RCC 7860 (cell line): Measurements from ENCODE around the gene TCL1B.
"Not testable (repeated sequence)": the region's sequence is repeated elsewhere in the genome, so short reads cannot be mapped to it uniquely, and the experiment has no call there.

Source experiments
- DNase-seq: peaks from one replicate; pipeline ENCODE4 v3.0.0-alpha.2; 2015; ENCODE audit warnings: low spot score
- FAIRE-seq: peaks from 2 replicates; lab custom pipeline; 2012; peaks lifted over from hg19 to GRCh38; lab: Jason Lieb, UNC

The TCL1B gene

GRCh38 chr14:95685978-95686922 is at the start of gene TCL1B:
Gene TCL1B (plus strand): TSS chr14:95686426. CDS start chr14:95686468, 42 bp downstream.
- DNase-seq (no peak), FAIRE-seq (no peak)

- DNase-seq (no peak), FAIRE-seq (no peak)
Observed at GRCh38 chr14:95644981-95645380, 41.2 kb upstream of the TCL1B start.

GRCh38 chr14:95645389-95645996 is 40.7 kb upstream of the TCL1B start:
- DNase-seq, result no peak
- FAIRE-seq, result no peak

- DNase-seq, result no peak
- no peak for FAIRE-seq
Observed at GRCh38 chr14:95647926-95648325, 38.3 kb upstream of the TCL1B start.

- DNase-seq (no peak), FAIRE-seq (no peak)
Observed at GRCh38 chr14:95649230-95649629, 37.0 kb upstream of the TCL1B start.

- no peak for DNase-seq
- FAIRE-seq, result no peak
Observed at GRCh38 chr14:95651028-95651427, 35.2 kb upstream of the TCL1B start.

GRCh38 chr14:95651821-95652583 is 34.2 kb upstream of the TCL1B start:
- no peak for DNase-seq
- no peak for FAIRE-seq

GRCh38 chr14:95652690-95653089 is 33.5 kb upstream of the TCL1B start:
- DNase-seq (no peak), FAIRE-seq (no peak)

GRCh38 chr14:95655461-95655860 is 30.8 kb upstream of the TCL1B start:
- no peak for DNase-seq
- FAIRE-seq, result no peak

- DNase-seq (no peak), FAIRE-seq (no peak)
Observed at GRCh38 chr14:95656634-95657033, 29.6 kb upstream of the TCL1B start.

- FAIRE-seq, result no peak
- DNase-seq, result no peak
Observed at GRCh38 chr14:95657454-95657853, 28.8 kb upstream of the TCL1B start.

- FAIRE-seq (no peak), DNase-seq (no peak)
Observed at GRCh38 chr14:95659293-95659989, 26.8 kb upstream of the TCL1B start.

GRCh38 chr14:95659990-95660385 is 26.2 kb upstream of the TCL1B start:
- DNase-seq, result no peak
- FAIRE-seq, result no peak

GRCh38 chr14:95660651-95661515 is 25.3 kb upstream of the TCL1B start:
- FAIRE-seq (no peak), DNase-seq (no peak)

- FAIRE-seq (no peak), DNase-seq (no peak)
Observed at GRCh38 chr14:95662376-95663186, 23.6 kb upstream of the TCL1B start.

GRCh38 chr14:95663226-95663797 is 22.9 kb upstream of the TCL1B start:
- DNase-seq, result no peak
- no peak for FAIRE-seq

- DNase-seq, result no peak
Observed at GRCh38 chr14:95664066-95664465, 22.2 kb upstream of the TCL1B start.

GRCh38 chr14:95664546-95664945 is 21.7 kb upstream of the TCL1B start:
- FAIRE-seq (no peak), DNase-seq (no peak)

More at GRCh38 chr14:95664066-95664465, 22.2 kb upstream of the TCL1B start:
- no peak for FAIRE-seq

GRCh38 chr14:95665530-95665929 is 20.7 kb upstream of the TCL1B start:
- not testable (repeated sequence) for FAIRE-seq, DNase-seq
